ENCODE data around the gene CRIM1.

CRIM1 gene

DNA sequence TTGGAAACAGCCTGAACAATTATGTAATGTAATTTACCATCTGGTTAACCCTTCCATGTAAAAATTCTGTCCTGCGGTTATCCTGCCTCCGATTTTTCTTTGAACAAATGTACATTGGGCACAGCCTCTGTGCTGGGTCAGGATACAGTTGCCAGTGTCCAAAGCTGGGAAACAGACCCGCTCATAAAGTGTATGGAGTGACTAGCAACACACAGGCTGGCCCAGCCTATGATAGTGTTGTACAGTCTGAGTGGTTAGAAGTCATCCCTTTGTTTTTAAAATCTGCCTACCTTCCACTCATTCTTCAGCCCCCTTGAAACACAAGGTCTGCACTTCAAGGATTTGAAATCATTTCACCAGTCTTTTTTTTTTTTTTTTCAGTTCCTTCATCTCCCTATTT is 192.3 kb downstream of the CRIM1 start:
- no peak overlapping the region for H2AK5ac ChIP-seq (ENCODE audit: low read length, severe bottlenecking)
- no peaks in the 10 kb centered on the region for H3K4me1 ChIP-seq (ENCODE audit: control insufficient read depth, insufficient read depth, low read depth, low read length)
- H4K8ac ChIP-seq (ENCODE audit: low read length), result no peak overlapping the region
- H3K9me3 ChIP-seq (ENCODE audit: control insufficient read depth, low read length), result no peaks in the 10 kb centered on the region
- H3K27me3 ChIP-seq (ENCODE audit: control insufficient read depth in 1 of 2, insufficient read depth in 1 of 2, low read length in 2 of 2), result no peaks in the 10 kb centered on the region
- no peak overlapping the region for H3K4me2 ChIP-seq (ENCODE audit: low read length, poor library complexity, severe bottlenecking)
- no peak overlapping the region for H2BK15ac ChIP-seq (ENCODE audit: low read depth, poor library complexity, severe bottlenecking)
- peaks cover 10 to 93% of the 10 kb centered on the region in 2 experiments for H3K36me3 ChIP-seq (ENCODE audit: control insufficient read depth in 1 of 2, insufficient read depth in 2 of 2, low read depth in 1 of 2, low read length in 2 of 2)
- H3K79me1 ChIP-seq (replicated peaks; ENCODE audit: low read length, poor library complexity, severe bottlenecking), result peaks cover 10% of the 10 kb centered on the region
- H3K27ac ChIP-seq (ENCODE audit: low read length, poor library complexity, severe bottlenecking), result no peak overlapping the region
- H2BK12ac ChIP-seq (ENCODE audit: low read length in 2 of 2), result no peak overlapping the region
- H3K18ac ChIP-seq (ENCODE audit: low read depth in 1 of 2, low read length in 2 of 2), result no peak overlapping the region
- H4K91ac ChIP-seq (ENCODE audit: low read length), result no peak overlapping the region
- H2AFZ ChIP-seq (ENCODE audit: low read depth, low read length), result no peak overlapping the region
- WGBS, result 88% methylated on average over 3 of the region's 3 CpGs
- no peak overlapping the region for H3K9ac ChIP-seq (ENCODE audit: low read length)
- no peak overlapping the region for H2BK5ac ChIP-seq (ENCODE audit: low read depth, low read length, poor library complexity, severe bottlenecking)
- DNase-seq, result no peak
- no peak overlapping the region for H3K23ac ChIP-seq (ENCODE audit: low read length in 2 of 2)
- no peak overlapping the region for H2BK120ac ChIP-seq (ENCODE audit: low read depth, low read length)
- H3K4ac ChIP-seq (ENCODE audit: low read depth in 1 of 2, low read length in 2 of 2), result no peak overlapping the region
- H3K4me3 ChIP-seq (ENCODE audit: insufficient read depth in 1 of 2, low read depth in 1 of 2, low read length in 2 of 2), result no peak overlapping the region
- no peak overlapping the region for H3K14ac ChIP-seq (ENCODE audit: low read length in 2 of 2)

GRCh38 chr2:36549165-36549574 is 193.6 kb downstream of the CRIM1 start:
- Histone ChIP-seq H3K18ac (ENCODE audit: low read depth in 1 of 2, low read length in 2 of 2) (peak overlapping the region; percentile 47 to 48), H3K27me3 (ENCODE audit: control insufficient read depth in 1 of 2, insufficient read depth in 1 of 2, low read length in 2 of 2) (no peaks in the 10 kb centered on the region), H3K4me2 (ENCODE audit: low read length, poor library complexity, severe bottlenecking) (no peak overlapping the region), H2AK5ac (ENCODE audit: low read length, severe bottlenecking) (no peak overlapping the region), H3K4ac (ENCODE audit: low read depth in 1 of 2, low read length in 2 of 2) (no peak overlapping the region), H2BK5ac (ENCODE audit: low read depth, low read length, poor library complexity, severe bottlenecking) (no peak overlapping the region), H2AFZ (ENCODE audit: low read depth, low read length) (no peak overlapping the region), H3K27ac (ENCODE audit: low read length, poor library complexity, severe bottlenecking) (peak overlapping the region; percentile 21), H3K79me1 (replicated peaks; ENCODE audit: low read length, poor library complexity, severe bottlenecking) (peaks cover 13% of the 10 kb centered on the region), H3K9ac (ENCODE audit: low read length) (no peak overlapping the region), H3K36me3 (ENCODE audit: control insufficient read depth in 1 of 2, insufficient read depth in 2 of 2, low read depth in 1 of 2, low read length in 2 of 2) (peaks cover 13 to 96% of the 10 kb centered on the region in 2 experiments), H4K91ac (ENCODE audit: low read length) (no peak overlapping the region), H2BK120ac (ENCODE audit: low read depth, low read length) (no peak overlapping the region), H3K4me3 (ENCODE audit: insufficient read depth in 1 of 2, low read depth in 1 of 2, low read length in 2 of 2) (no peak overlapping the region), H4K8ac (ENCODE audit: low read length) (peak overlapping the region; percentile 20), H2BK12ac (ENCODE audit: low read length in 2 of 2) (peak overlapping the region in 1 of 2 experiments; percentile 59), H3K9me3 (ENCODE audit: control insufficient read depth, low read length) (no peaks in the 10 kb centered on the region), H3K23ac (ENCODE audit: low read length in 2 of 2) (peak overlapping the region in 1 of 2 experiments; percentile 63), H3K4me1 (ENCODE audit: control insufficient read depth, insufficient read depth, low read depth, low read length) (no peaks in the 10 kb centered on the region), H2BK15ac (ENCODE audit: low read depth, poor library complexity, severe bottlenecking) (no peak overlapping the region), H3K14ac (ENCODE audit: low read length in 2 of 2) (no peak overlapping the region)
- WGBS, result 29% methylated on average over 4 of the region's 7 CpGs
- peak; percentile 72 for DNase-seq

- WGBS, result 93% methylated on average over 5 of the region's 5 CpGs
- H3K27me3 ChIP-seq (ENCODE audit: control insufficient read depth in 1 of 2, insufficient read depth in 1 of 2, low read length in 2 of 2), result no peaks in the 10 kb centered on the region
- peak overlapping the region in 1 of 2 experiments; percentile 7 for H3K4me3 ChIP-seq (ENCODE audit: insufficient read depth in 1 of 2, low read depth in 1 of 2, low read length in 2 of 2)
- H2BK12ac ChIP-seq (ENCODE audit: low read length in 2 of 2), result no peak overlapping the region
- H2AFZ ChIP-seq (ENCODE audit: low read depth, low read length), result no peak overlapping the region
- no peak overlapping the region for H2AK5ac ChIP-seq (ENCODE audit: low read length, severe bottlenecking)
- no peak overlapping the region for H2BK120ac ChIP-seq (ENCODE audit: low read depth, low read length)
- H3K23ac ChIP-seq (ENCODE audit: low read length in 2 of 2), result no peak overlapping the region
- H4K91ac ChIP-seq (ENCODE audit: low read length), result no peak overlapping the region
- no peak overlapping the region for H3K4me2 ChIP-seq (ENCODE audit: low read length, poor library complexity, severe bottlenecking)
- no peak for DNase-seq
- H3K79me1 ChIP-seq (replicated peaks; ENCODE audit: low read length, poor library complexity, severe bottlenecking), result peaks cover 13% of the 10 kb centered on the region
- no peak overlapping the region for H2BK5ac ChIP-seq (ENCODE audit: low read depth, low read length, poor library complexity, severe bottlenecking)
- H3K18ac ChIP-seq (ENCODE audit: low read depth in 1 of 2, low read length in 2 of 2), result no peak overlapping the region
- peaks cover 13 to 96% of the 10 kb centered on the region in 2 experiments for H3K36me3 ChIP-seq (ENCODE audit: control insufficient read depth in 1 of 2, insufficient read depth in 2 of 2, low read depth in 1 of 2, low read length in 2 of 2)
- H3K9me3 ChIP-seq (ENCODE audit: control insufficient read depth, low read length), result no peaks in the 10 kb centered on the region
- H3K27ac ChIP-seq (ENCODE audit: low read length, poor library complexity, severe bottlenecking), result no peak overlapping the region
- H3K14ac ChIP-seq (ENCODE audit: low read length in 2 of 2), result no peak overlapping the region
- H3K4me1 ChIP-seq (ENCODE audit: control insufficient read depth, insufficient read depth, low read depth, low read length), result no peaks in the 10 kb centered on the region
- no peak overlapping the region for H3K9ac ChIP-seq (ENCODE audit: low read length)
- H2BK15ac ChIP-seq (ENCODE audit: low read depth, poor library complexity, severe bottlenecking), result no peak overlapping the region
- no peak overlapping the region for H4K8ac ChIP-seq (ENCODE audit: low read length)
- no peak overlapping the region for H3K4ac ChIP-seq (ENCODE audit: low read depth in 1 of 2, low read length in 2 of 2)
Observed at GRCh38 chr2:36550006-36550405, 194.4 kb downstream of the CRIM1 start.

- H3K27ac ChIP-seq (ENCODE audit: low read length, poor library complexity, severe bottlenecking), result no peak overlapping the region
- no peaks in the 10 kb centered on the region for H3K4me1 ChIP-seq (ENCODE audit: control insufficient read depth, insufficient read depth, low read depth, low read length)
- no peak overlapping the region for H2BK15ac ChIP-seq (ENCODE audit: low read depth, poor library complexity, severe bottlenecking)
- H2AK5ac ChIP-seq (ENCODE audit: low read length, severe bottlenecking), result no peak overlapping the region
- DNase-seq, result no peak
- no peak overlapping the region for H3K18ac ChIP-seq (ENCODE audit: low read depth in 1 of 2, low read length in 2 of 2)
- H2AFZ ChIP-seq (ENCODE audit: low read depth, low read length), result no peak overlapping the region
- no peaks in the 10 kb centered on the region for H3K27me3 ChIP-seq (ENCODE audit: control insufficient read depth in 1 of 2, insufficient read depth in 1 of 2, low read length in 2 of 2)
- H3K4me3 ChIP-seq (ENCODE audit: insufficient read depth in 1 of 2, low read depth in 1 of 2, low read length in 2 of 2), result no peak overlapping the region
- peak overlapping the region in 1 of 2 experiments; percentile 64 for H3K23ac ChIP-seq (ENCODE audit: low read length in 2 of 2)
- H3K14ac ChIP-seq (ENCODE audit: low read length in 2 of 2), result no peak overlapping the region
- peaks cover 11% of the 10 kb centered on the region for H3K79me1 ChIP-seq (replicated peaks; ENCODE audit: low read length, poor library complexity, severe bottlenecking)
- no peak overlapping the region for H2BK5ac ChIP-seq (ENCODE audit: low read depth, low read length, poor library complexity, severe bottlenecking)
- H3K9me3 ChIP-seq (ENCODE audit: control insufficient read depth, low read length), result no peaks in the 10 kb centered on the region
- no peak overlapping the region for H3K4ac ChIP-seq (ENCODE audit: low read depth in 1 of 2, low read length in 2 of 2)
- no peak overlapping the region for H4K91ac ChIP-seq (ENCODE audit: low read length)
- H2BK12ac ChIP-seq (ENCODE audit: low read length in 2 of 2), result no peak overlapping the region
- H4K8ac ChIP-seq (ENCODE audit: low read length), result no peak overlapping the region
- 80% methylated on average over 4 of the region's 4 CpGs for WGBS
- peaks cover 13 to 73% of the 10 kb centered on the region in 2 experiments for H3K36me3 ChIP-seq (ENCODE audit: control insufficient read depth in 1 of 2, insufficient read depth in 2 of 2, low read depth in 1 of 2, low read length in 2 of 2)
- H3K9ac ChIP-seq (ENCODE audit: low read length), result no peak overlapping the region
- no peak overlapping the region for H2BK120ac ChIP-seq (ENCODE audit: low read depth, low read length)
- H3K4me2 ChIP-seq (ENCODE audit: low read length, poor library complexity, severe bottlenecking), result no peak overlapping the region
Observed at GRCh38 chr2:36553683-36554082, 198.1 kb downstream of the CRIM1 start.

Measured in mesenchymal stem cell (in vitro differentiated cells and primary cell).